ENCODE measurements around the gene ITIH2. TPM values are rescaled to one million over a fixed set of nuclear protein-coding genes. Genes with fewer than 3 reads are reported as not detected.

ITIH2 gene
- total and polyA plus RNA-seq, 9 of the 15 experiments (the other 6 are each of a cell fraction or from before 2014, with no cell fraction given), result 0.66 TPM; not detected in 8

- peaks cover 2% of the 10 kb centered on the region; the same call in 1 of the 2 replicates for H3K9me3 ChIP-seq (replicated peaks; ENCODE audit: control insufficient read depth, insufficient read depth, low read depth, low read length)
- BruUV-seq (replicated peaks), result no TSS peak
- H3K4me2 ChIP-seq (ENCODE audit: insufficient read depth, low read length), result no peak overlapping the region
- CTCF ChIA-PET (ENCODE audit: low intra/inter-chr PET ratio), result interaction anchor here (0.6 to 1.7 kb wide), 2 partner anchors 161 to 570 kb away, joined by 3 to 22 read pairs; no protein-coding TSS in a partner anchor
- ATAC-seq (peak; percentile 65), FAIRE-seq (no peak), DNase-seq (ENCODE audit: extremely low read depth in 1 of 4, low spot score in 3 of 4) (no peak)
- H3K9me1 ChIP-seq (ENCODE audit: control insufficient read depth, insufficient read depth, low read length), result no peaks in the 10 kb centered on the region
- H3K36me3 ChIP-seq (ENCODE audit: control insufficient read depth, insufficient read depth, low read length), result no peaks in the 10 kb centered on the region
- no peak overlapping the region for H3K9ac ChIP-seq (ENCODE audit: insufficient read depth in 1 of 2, low read depth in 2 of 2, low read length in 2 of 2)
- no peak overlapping the region for H3K4me3 ChIP-seq
- no peaks in the 10 kb centered on the region for H4K20me1 ChIP-seq (replicated peaks; ENCODE audit: control insufficient read depth, insufficient read depth, low read length)
- 19% methylated on average over 13 of the region's 13 CpGs for WGBS (ENCODE audit: insufficient coverage, low coverage, missing lambda C conversion rate)
- in situ Hi-C loops (cut with MboI) (loop anchor here (10.0 kb wide), 1 partner anchor 162 kb away; no protein-coding TSS in a partner anchor), intact Hi-C loops (cut with micrococcal nuclease) (loop anchor here (1.0 to 5.0 kb wide), 3 partner anchors 161 to 1616 kb away; no protein-coding TSS in a partner anchor)
- H3K79me2 ChIP-seq (ENCODE audit: control insufficient read depth, insufficient read depth, low read length), result no peaks in the 10 kb centered on the region
- no peaks in the 10 kb centered on the region for H3K4me1 ChIP-seq (replicated peaks in 1 of 2; ENCODE audit: control insufficient read depth in 2 of 2, insufficient read depth in 2 of 2, low read length in 2 of 2)
- no peaks in the 10 kb centered on the region for H3K27me3 ChIP-seq (ENCODE audit: control insufficient read depth in 2 of 2, insufficient read depth in 2 of 2, low read length in 2 of 2)
- POLR2A ChIA-PET, result interaction anchor here (1.0 kb wide), 2 partner anchors 17 to 33 kb away, joined by 3 read pairs; no protein-coding TSS in a partner anchor
- H2AFZ ChIP-seq (ENCODE audit: low read depth, low read length), result peak overlapping the region; percentile 26; the same call in 1 of the 2 replicates
- H3K27ac ChIP-seq (ENCODE audit: extremely low read depth, low read depth, low read length), result no peak overlapping the region
- TF ChIP-seq, protein P1, sequence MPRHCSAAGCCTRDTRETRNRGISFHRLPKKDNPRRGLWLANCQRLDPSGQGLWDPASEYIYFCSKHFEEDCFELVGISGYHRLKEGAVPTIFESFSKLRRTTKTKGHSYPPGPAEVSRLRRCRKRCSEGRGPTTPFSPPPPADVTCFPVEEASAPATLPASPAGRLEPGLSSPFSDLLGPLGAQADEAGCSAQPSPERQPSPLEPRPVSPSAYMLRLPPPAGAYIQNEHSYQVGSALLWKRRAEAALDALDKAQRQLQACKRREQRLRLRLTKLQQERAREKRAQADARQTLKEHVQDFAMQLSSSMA (CRISPR knock-in tag; IDR thresholded peaks at IDR 0.05), result no peak
- TF ChIP-seq GABPB2 (CRISPR knock-in tag; conservative IDR thresholded peaks at IDR 0.05) (no peak), U2AF1 (optimal IDR thresholded peaks at IDR 0.05; ENCODE audit: low read depth, low read length) (no peak), HCFC1 (IDR thresholded peaks at IDR 0.05; ENCODE audit: low read depth, low read length) (no peak), SRSF9 (IDR thresholded peaks at IDR 0.05; ENCODE audit: borderline replicate concordance, low read depth, low read length) (no peak), SOX6 (IDR thresholded peaks at IDR 0.05) (no peak), RCOR1 (IDR thresholded peaks at IDR 0.05; ENCODE audit: borderline replicate concordance in 1 of 2, low read depth in 2 of 2, low read length in 2 of 2) (no peak), DDX20 (tag; IDR thresholded peaks at IDR 0.05; ENCODE audit: low read depth) (no peak), MXD1 (CRISPR knock-in tag; IDR thresholded peaks at IDR 0.05; ENCODE audit: borderline replicate concordance, poor library complexity, severe bottlenecking) (no peak), ARNT (IDR thresholded peaks at IDR 0.05) (no peak), HNRNPK (IDR thresholded peaks at IDR 0.05; ENCODE audit: low read depth, low read length, poor library complexity, severe bottlenecking) (no peak), L3MBTL2 (IDR thresholded peaks at IDR 0.05) (no peak), NCOA1 (IDR thresholded peaks at IDR 0.05; ENCODE audit: low read depth) (no peak), ZNF57 (CRISPR knock-in tag; IDR thresholded peaks at IDR 0.05) (no peak), MYBL2 (IDR thresholded peaks at IDR 0.05; ENCODE audit: low read depth) (no peak), MYBL2 (CRISPR knock-in tag; IDR thresholded peaks at IDR 0.05; ENCODE audit: borderline replicate concordance) (no peak), ZNF431 (CRISPR knock-in tag; IDR thresholded peaks at IDR 0.05) (no peak)
- TF ChIP-seq, protein P2, sequence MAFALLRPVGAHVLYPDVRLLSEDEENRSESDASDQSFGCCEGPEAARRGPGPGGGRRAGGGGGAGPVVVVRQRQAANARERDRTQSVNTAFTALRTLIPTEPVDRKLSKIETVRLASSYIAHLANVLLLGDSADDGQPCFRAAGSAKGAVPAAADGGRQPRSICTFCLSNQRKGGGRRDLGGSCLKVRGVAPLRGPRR (CRISPR knock-in tag; IDR thresholded peaks at IDR 0.05), result no peak
Observed at GRCh38 chr10:7686351-7687171, 16.6 kb upstream of the ITIH2 start.

Data from K562 (cell line).